Nephron (organoid): ENCODE measurements around the gene PAX5.

ENCODE experiments used
- H3K27ac Mint-ChIP-seq, 3 experiments: 2 replicates each; pipeline ENCODE4 v1.8.0; 2020; ENCODE audit warnings: mixed read lengths in 3 of 3, mild to moderate bottlenecking in 2 of 3, moderate library complexity in 1 of 3
- H3K27me3 Mint-ChIP-seq: 2 replicates; pipeline ENCODE4 v1.8.0; 2021; ENCODE audit warnings: low read depth, mild to moderate bottlenecking, moderate library complexity, mixed read lengths
- H3K36me3 Mint-ChIP-seq: 2 replicates; pipeline ENCODE4 v1.8.0; 2020; ENCODE audit warnings: low read depth, mixed read lengths
- H3K4me1 Mint-ChIP-seq: 2 replicates; pipeline ENCODE4 v1.8.0; 2020; ENCODE audit warnings: mixed read lengths
- H3K4me3 Mint-ChIP-seq, 3 experiments: 2 replicates each; pipeline ENCODE4 v1.8.0; 2020; ENCODE audit warnings: mild to moderate bottlenecking in 3 of 3, mixed read lengths in 3 of 3, moderate library complexity in 2 of 3
- H3K9me3 Mint-ChIP-seq: 2 replicates; pipeline ENCODE4 v1.8.0; 2020; ENCODE audit warnings: mixed read lengths
- TF ChIP-seq, protein P1 (sequence below), 3 experiments: fragments of 200-600 bp; sonication (generic); IDR thresholded peaks; one replicate each; pipeline ENCODE4 v1.5.0; 2021; ENCODE audit warnings: antibody characterized with exemption in 3 of 3; ENCODE audit not compliant: unreplicated experiment in 3 of 3

Gene PAX5

DNA sequence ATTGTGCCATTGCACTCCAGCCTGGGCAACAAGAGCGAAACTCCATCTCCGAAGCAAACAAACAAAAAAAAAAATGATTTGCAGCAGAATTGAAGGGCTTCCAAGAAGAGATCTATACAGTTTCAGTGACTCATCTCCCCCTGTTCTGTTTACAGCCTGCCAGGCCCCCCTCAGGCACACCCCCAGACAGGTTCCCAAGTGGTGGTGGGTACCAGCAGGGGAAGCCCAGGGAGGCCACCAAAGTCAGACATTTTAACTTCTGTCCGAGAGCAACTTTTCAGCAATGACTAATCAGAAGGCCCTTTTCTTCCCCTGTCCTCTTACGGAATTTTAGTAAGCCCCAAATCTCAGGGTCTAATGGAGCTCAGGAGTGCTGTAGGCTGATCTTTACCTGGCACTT lies 98.7 kb downstream of the PAX5 start:
- Mint-ChIP-seq H3K27me3 (peaks cover 46% of the 10 kb centered on the region), H3K4me1 (no peaks in the 10 kb centered on the region), H3K4me3 (no peak overlapping the region), H3K9me3 (peaks cover 5% of the 10 kb centered on the region), H3K27ac (no peak overlapping the region), H3K36me3 (peaks cover 3% of the 10 kb centered on the region)
- TF ChIP-seq, protein P1, sequence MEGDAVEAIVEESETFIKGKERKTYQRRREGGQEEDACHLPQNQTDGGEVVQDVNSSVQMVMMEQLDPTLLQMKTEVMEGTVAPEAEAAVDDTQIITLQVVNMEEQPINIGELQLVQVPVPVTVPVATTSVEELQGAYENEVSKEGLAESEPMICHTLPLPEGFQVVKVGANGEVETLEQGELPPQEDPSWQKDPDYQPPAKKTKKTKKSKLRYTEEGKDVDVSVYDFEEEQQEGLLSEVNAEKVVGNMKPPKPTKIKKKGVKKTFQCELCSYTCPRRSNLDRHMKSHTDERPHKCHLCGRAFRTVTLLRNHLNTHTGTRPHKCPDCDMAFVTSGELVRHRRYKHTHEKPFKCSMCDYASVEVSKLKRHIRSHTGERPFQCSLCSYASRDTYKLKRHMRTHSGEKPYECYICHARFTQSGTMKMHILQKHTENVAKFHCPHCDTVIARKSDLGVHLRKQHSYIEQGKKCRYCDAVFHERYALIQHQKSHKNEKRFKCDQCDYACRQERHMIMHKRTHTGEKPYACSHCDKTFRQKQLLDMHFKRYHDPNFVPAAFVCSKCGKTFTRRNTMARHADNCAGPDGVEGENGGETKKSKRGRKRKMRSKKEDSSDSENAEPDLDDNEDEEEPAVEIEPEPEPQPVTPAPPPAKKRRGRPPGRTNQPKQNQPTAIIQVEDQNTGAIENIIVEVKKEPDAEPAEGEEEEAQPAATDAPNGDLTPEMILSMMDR (IDR thresholded peaks at IDR 0.05; ENCODE audit: unreplicated experiment in 3 of 3), result no peak

DNA sequence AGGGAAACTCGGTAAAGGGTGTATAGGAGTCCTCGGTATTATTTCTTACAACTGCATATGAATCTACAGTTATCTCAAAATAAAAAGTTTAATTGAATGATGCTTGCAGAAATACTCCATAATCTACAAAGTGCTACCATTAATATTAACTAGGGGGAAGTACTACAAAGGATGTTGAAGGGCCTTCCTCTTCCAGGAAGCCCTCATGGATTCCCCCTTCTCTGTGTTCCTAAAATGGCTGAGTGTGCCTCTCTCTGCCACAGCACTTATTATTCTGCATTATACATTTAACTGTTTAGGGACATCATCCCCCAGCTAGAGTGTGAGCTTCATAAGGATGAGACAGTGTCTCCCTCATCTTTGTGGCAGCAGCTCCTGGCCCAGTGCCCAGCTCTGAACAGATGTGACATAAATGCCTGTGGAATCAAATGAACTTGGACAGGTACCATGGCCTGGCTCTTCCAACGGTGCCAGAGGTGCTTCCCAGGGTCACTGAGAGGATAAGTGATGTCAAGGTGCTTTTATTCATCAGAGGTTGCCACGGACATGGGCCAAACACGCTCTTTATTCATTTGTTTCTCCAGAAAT lies 99.5 kb downstream of the PAX5 start:
- TF ChIP-seq, protein P1 (IDR thresholded peaks at IDR 0.05; ENCODE audit: unreplicated experiment in 3 of 3), result no peak
- peaks cover 3% of the 10 kb centered on the region for H3K36me3 Mint-ChIP-seq
- H3K4me3 Mint-ChIP-seq, result no peak overlapping the region
- peaks cover 5% of the 10 kb centered on the region for H3K9me3 Mint-ChIP-seq
- H3K27ac Mint-ChIP-seq, result no peak overlapping the region
- H3K4me1 Mint-ChIP-seq, result no peaks in the 10 kb centered on the region
- H3K27me3 Mint-ChIP-seq, result peaks cover 41% of the 10 kb centered on the region

DNA sequence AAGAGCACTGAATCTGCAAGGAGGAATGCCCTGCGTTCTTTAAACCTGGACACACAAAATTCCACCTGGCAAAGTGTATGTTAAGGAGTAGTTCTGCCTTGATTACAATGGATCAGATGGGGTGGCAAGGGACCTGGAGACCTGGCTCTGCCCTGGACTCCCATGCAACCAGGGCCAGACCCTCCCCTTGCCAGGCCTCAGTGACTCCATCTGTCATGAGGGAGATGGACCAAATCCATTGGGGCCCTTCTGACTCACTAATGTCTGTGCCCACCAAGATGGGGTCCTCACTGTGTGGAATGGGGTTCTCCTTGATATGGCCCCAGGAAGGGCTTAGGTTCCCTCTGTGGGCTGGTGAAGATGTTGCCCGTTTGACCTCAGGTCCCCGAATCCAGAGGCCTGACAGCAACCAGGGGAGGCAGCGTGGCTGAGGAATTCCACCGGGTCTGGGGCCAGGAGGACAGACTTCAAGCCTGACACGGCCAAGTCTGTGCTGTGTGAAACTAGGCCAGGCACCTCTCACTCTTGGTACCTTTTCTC lies 100.3 kb downstream of the PAX5 start:
- peaks cover 37% of the 10 kb centered on the region for H3K27me3 Mint-ChIP-seq
- H3K9me3 Mint-ChIP-seq, result peaks cover 5% of the 10 kb centered on the region
- H3K4me3 Mint-ChIP-seq, result no peak overlapping the region
- no peaks in the 10 kb centered on the region for H3K4me1 Mint-ChIP-seq
- TF ChIP-seq, protein P1 (IDR thresholded peaks at IDR 0.05; ENCODE audit: unreplicated experiment in 3 of 3), result no peak
- H3K36me3 Mint-ChIP-seq, result peaks cover 3% of the 10 kb centered on the region
- H3K27ac Mint-ChIP-seq, result no peak overlapping the region

DNA sequence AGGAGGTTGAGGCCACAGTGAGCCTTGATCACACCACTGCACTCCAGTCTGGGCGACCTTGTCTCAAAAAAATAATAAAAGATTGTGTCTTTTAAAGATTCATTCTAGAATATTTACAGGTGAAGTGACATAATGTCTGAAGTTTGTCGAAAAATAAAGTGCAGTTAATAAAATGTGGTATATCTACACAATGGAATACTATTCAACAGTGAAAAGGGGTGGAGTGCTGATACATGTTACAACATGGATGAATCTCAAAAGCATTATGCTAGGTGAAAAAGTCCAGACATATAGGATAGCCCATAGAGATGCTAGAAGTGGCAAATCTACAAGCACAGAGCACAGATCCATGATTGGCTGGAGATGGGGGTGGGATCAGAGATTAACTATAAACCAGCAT lies 101.9 kb downstream of the PAX5 start:
- no peak overlapping the region for H3K4me3 Mint-ChIP-seq
- H3K36me3 Mint-ChIP-seq, result peaks cover 3% of the 10 kb centered on the region
- H3K9me3 Mint-ChIP-seq, result peaks cover 5% of the 10 kb centered on the region
- H3K27ac Mint-ChIP-seq, result no peak overlapping the region
- H3K4me1 Mint-ChIP-seq, result no peaks in the 10 kb centered on the region
- peaks cover 37% of the 10 kb centered on the region for H3K27me3 Mint-ChIP-seq
- TF ChIP-seq, protein P1 (IDR thresholded peaks at IDR 0.05; ENCODE audit: unreplicated experiment in 3 of 3), result no peak

DNA sequence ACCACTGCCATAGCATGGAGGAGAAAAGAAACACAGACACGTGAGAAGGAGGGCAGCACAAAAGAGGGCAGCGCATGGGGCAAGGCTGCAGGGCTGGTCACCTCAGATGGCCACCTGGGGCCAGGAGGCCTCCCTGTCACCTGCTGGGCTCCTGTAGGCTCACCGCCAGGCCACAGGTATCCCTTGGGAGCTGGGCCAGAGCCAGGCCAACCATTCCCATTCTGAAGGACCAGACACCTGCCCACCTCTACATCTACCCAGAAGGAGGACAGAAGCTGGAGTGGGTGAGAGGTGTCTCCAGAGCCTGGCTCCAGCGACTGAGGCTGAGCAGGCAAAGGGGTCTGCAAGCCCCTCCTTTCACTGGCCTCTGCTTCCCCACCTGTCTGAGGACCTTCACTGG lies 103.1 kb downstream of the PAX5 start:
- Mint-ChIP-seq H3K4me1 (no peaks in the 10 kb centered on the region), H3K36me3 (peaks cover 3% of the 10 kb centered on the region), H3K9me3 (peaks cover 5% of the 10 kb centered on the region), H3K4me3 (no peak overlapping the region), H3K27ac (no peak overlapping the region), H3K27me3 (peaks cover 42% of the 10 kb centered on the region)
- TF ChIP-seq, protein P1 (IDR thresholded peaks at IDR 0.05; ENCODE audit: unreplicated experiment in 3 of 3), result no peak

DNA sequence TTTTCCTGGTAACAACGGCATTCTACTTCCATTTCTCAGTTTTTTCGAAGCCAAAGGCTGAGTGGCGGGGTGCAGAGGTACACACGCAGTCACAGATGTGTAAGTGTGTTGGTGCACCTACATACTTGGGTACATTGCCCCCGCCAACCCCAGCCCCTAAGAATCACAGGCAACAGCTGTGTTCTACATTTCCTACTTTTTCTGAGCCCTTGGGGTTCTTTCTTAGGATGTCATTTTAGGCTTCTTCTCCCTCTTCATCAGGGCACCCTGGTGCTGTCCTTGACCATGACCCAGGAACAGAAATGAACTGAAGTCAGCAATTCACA lies 104.8 kb downstream of the PAX5 start:
- TF ChIP-seq, protein P1 (IDR thresholded peaks at IDR 0.05; ENCODE audit: unreplicated experiment in 3 of 3), result no peak
- peaks cover 3% of the 10 kb centered on the region for H3K36me3 Mint-ChIP-seq
- H3K4me1 Mint-ChIP-seq, result no peaks in the 10 kb centered on the region
- H3K27me3 Mint-ChIP-seq, result peaks cover 48% of the 10 kb centered on the region
- H3K4me3 Mint-ChIP-seq, result no peak overlapping the region
- no peak overlapping the region for H3K27ac Mint-ChIP-seq
- peaks cover 5% of the 10 kb centered on the region for H3K9me3 Mint-ChIP-seq
